Measurements from ENCODE around the gene PTPRN2. TPM values are rescaled to one million over a fixed set of nuclear protein-coding genes. Genes with fewer than 3 reads are reported as not detected.

The PTPRN2 gene
- total and polyA plus RNA-seq, 2 donors (not counting 3 experiments of a cell fraction or from before 2014, with no cell fraction given): 0.62 to 0.88 TPM

DNA sequence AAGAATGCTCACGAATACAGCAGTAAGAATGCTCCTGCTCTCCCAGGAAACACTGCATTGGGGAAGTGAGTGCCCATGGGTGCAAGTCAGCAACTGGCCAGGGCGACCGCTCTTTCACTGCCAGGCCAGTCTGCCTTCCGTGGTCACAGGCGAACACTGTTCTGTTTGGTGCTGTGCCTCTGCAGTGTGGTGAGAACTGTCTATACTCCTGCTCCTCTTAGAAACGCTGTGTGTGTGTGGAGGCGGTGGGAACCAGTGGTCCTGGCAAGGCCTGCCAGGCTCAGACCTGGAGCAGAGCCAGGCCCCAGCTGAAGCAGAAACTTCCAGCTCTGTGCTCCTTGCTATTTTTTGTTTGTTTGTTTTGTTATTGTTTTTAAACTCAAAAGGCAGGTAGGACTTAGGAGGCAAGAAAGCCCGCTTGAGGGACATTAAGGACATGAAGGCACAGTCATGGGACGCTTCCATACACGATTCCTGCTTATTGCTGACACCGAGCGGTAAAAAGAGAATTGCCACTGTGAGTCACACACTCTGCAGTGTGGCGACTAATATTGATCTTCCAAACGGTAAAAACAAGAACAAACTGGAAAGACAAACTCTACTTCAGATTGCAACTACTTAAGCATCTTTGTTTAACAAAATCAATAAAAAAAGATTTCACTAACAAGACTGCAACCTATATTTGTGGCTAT lies 820.0 kb downstream of the PTPRN2 start:
- Histone ChIP-seq H3K9ac (replicated peaks; ENCODE audit: extremely low read depth, insufficient read depth, low read length) (no peak overlapping the region), H3K4me1 (ENCODE audit: control insufficient read depth, extremely low read depth, insufficient read depth, low read length) (no peaks in the 10 kb centered on the region), H3K4me2 (ENCODE audit: insufficient read depth, low read length) (no peak overlapping the region), H3K36me3 (ENCODE audit: control insufficient read depth in 2 of 2, extremely low read depth in 1 of 2, insufficient read depth in 2 of 2, low read length in 2 of 2) (no peaks in the 10 kb centered on the region), H3K27ac (ENCODE audit: insufficient read depth, low read depth, low read length) (no peak overlapping the region), H3K27me3 (ENCODE audit: control insufficient read depth in 2 of 2, insufficient read depth in 2 of 2, low read length in 2 of 2) (no peaks in the 10 kb centered on the region), H3K9me1 (replicated peaks; ENCODE audit: control insufficient read depth, extremely low read depth, insufficient read depth, low read length) (no peaks in the 10 kb centered on the region), H3K79me2 (ENCODE audit: control insufficient read depth, insufficient read depth, low read length) (no peaks in the 10 kb centered on the region), H3K4me3 (replicated peaks in 1 of 3; ENCODE audit: insufficient read depth in 1 of 3, low read depth in 1 of 3, low read length in 3 of 3) (no peak overlapping the region), H4K20me1 (replicated peaks; ENCODE audit: control insufficient read depth, extremely low read depth, insufficient read depth, low read length) (no peaks in the 10 kb centered on the region), H2AFZ (ENCODE audit: low read depth, low read length) (no peak overlapping the region), H3K9me3 (replicated peaks; ENCODE audit: control insufficient read depth, insufficient read depth, low read length) (peaks cover 20% of the 10 kb centered on the region)
- no TSS peak for BruUV-seq (replicated peaks)
- TF ChIP-seq MYC (IDR thresholded peaks at IDR 0.05; ENCODE audit: low read depth, low read length) (no peak), GATA2 (IDR thresholded peaks at IDR 0.05; ENCODE audit: insufficient read depth, insufficient read length, low read depth, low read length) (no peak), POLR2AphosphoS5 (IDR thresholded peaks at IDR 0.05; ENCODE audit: insufficient read depth, low read depth, low read length) (no peak), POLR2A (IDR thresholded peaks at IDR 0.05; ENCODE audit: low read depth, low read length) (no peak), JUN (IDR thresholded peaks at IDR 0.05; ENCODE audit: borderline replicate concordance, insufficient read depth, insufficient read length, low read depth) (no peak), EZH2 (IDR thresholded peaks at IDR 0.05; ENCODE audit: borderline replicate concordance, low read depth, low read length, severe bottlenecking) (no peak), FOS (IDR thresholded peaks at IDR 0.05; ENCODE audit: borderline replicate concordance, insufficient read depth, low read length) (no peak)
- TF ChIP-seq, protein P1, sequence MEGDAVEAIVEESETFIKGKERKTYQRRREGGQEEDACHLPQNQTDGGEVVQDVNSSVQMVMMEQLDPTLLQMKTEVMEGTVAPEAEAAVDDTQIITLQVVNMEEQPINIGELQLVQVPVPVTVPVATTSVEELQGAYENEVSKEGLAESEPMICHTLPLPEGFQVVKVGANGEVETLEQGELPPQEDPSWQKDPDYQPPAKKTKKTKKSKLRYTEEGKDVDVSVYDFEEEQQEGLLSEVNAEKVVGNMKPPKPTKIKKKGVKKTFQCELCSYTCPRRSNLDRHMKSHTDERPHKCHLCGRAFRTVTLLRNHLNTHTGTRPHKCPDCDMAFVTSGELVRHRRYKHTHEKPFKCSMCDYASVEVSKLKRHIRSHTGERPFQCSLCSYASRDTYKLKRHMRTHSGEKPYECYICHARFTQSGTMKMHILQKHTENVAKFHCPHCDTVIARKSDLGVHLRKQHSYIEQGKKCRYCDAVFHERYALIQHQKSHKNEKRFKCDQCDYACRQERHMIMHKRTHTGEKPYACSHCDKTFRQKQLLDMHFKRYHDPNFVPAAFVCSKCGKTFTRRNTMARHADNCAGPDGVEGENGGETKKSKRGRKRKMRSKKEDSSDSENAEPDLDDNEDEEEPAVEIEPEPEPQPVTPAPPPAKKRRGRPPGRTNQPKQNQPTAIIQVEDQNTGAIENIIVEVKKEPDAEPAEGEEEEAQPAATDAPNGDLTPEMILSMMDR (IDR thresholded peaks at IDR 0.05; ENCODE audit: extremely low read depth in 1 of 2, insufficient read depth in 1 of 2, low read depth in 1 of 2, low read length in 2 of 2): no peak
- TF ChIP-seq, protein P2, sequence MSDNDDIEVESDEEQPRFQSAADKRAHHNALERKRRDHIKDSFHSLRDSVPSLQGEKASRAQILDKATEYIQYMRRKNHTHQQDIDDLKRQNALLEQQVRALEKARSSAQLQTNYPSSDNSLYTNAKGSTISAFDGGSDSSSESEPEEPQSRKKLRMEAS (IDR thresholded peaks at IDR 0.05; ENCODE audit: insufficient read depth, insufficient read length): no peak
- FAIRE-seq (no peak), DNase-seq (ENCODE audit: low read depth, low spot score) (no peak)
- ChIA-PET POLR2A (no interaction called here), CTCF (no interaction called here)
- dilution Hi-C loops (cut with MboI; ENCODE audit: extremely low pct_ligation_motif_present, low sequenced_read_pairs) (no loop called here), intact Hi-C loops (cut with micrococcal nuclease) (no loop called here)

Data from endothelial cell of umbilical vein (primary cell).